ENCODE measurements around the gene DCTN2. TPM values are rescaled to one million over a fixed set of nuclear protein-coding genes. Genes with fewer than 3 reads are reported as not detected.

The DCTN2 gene
- total RNA-seq, 4 donors from 2014 or later, result 92.9 to 138 (median 130) TPM

GRCh38 chr12:57585156-57585555 is 38.2 kb upstream of the DCTN2 start:
- WGBS, 2 donors, result 72 to 78% methylated on average over 2 of the region's 2 CpGs
- H3K27ac ChIP-seq, result no peak overlapping the region
- no peaks in the 10 kb centered on the region for H3K9me3 ChIP-seq
- no peak for TF ChIP-seq CTCF (IDR thresholded peaks at IDR 0.05)
- no peak for TF ChIP-seq EP300 (IDR thresholded peaks at IDR 0.05)
- TF ChIP-seq POLR2A (IDR thresholded peaks at IDR 0.05), result no peak
- no peaks in the 10 kb centered on the region for H3K36me3 ChIP-seq
- no peak overlapping the region for H3K4me3 ChIP-seq
- no peak for DNase-seq (ENCODE audit: low spot score in 2 of 2)
- H3K27me3 ChIP-seq, result no peaks in the 10 kb centered on the region
- no peaks in the 10 kb centered on the region for H3K4me1 ChIP-seq

- no peak for DNase-seq (ENCODE audit: low spot score in 2 of 2)
- H3K4me3 ChIP-seq, result no peak overlapping the region
- H3K9me3 ChIP-seq, result no peaks in the 10 kb centered on the region
- TF ChIP-seq POLR2A (IDR thresholded peaks at IDR 0.05), result no peak
- TF ChIP-seq EP300 (IDR thresholded peaks at IDR 0.05), result no peak
- TF ChIP-seq CTCF (IDR thresholded peaks at IDR 0.05), result no peak
- H3K36me3 ChIP-seq, result no peaks in the 10 kb centered on the region
- no peaks in the 10 kb centered on the region for H3K4me1 ChIP-seq
- no peaks in the 10 kb centered on the region for H3K27me3 ChIP-seq
- H3K27ac ChIP-seq, result no peak overlapping the region
Observed at GRCh38 chr12:57584690-57585089, 37.7 kb upstream of the DCTN2 start.

GRCh38 chr12:57584050-57584449 is 37.1 kb upstream of the DCTN2 start:
- no peaks in the 10 kb centered on the region for H3K36me3 ChIP-seq
- WGBS, 2 donors, result 91 to 96% methylated on average over 2 of the region's 2 CpGs
- no peak overlapping the region for H3K4me3 ChIP-seq
- TF ChIP-seq POLR2A (IDR thresholded peaks at IDR 0.05) (no peak), CTCF (IDR thresholded peaks at IDR 0.05) (no peak), EP300 (IDR thresholded peaks at IDR 0.05) (no peak)
- H3K9me3 ChIP-seq, result no peaks in the 10 kb centered on the region
- no peaks in the 10 kb centered on the region for H3K27me3 ChIP-seq
- H3K27ac ChIP-seq, result no peak overlapping the region
- no peak for DNase-seq (ENCODE audit: low spot score in 2 of 2)
- H3K4me1 ChIP-seq, result no peaks in the 10 kb centered on the region

GRCh38 chr12:57583008-57583831 is 36.2 kb upstream of the DCTN2 start:
- no peaks in the 10 kb centered on the region for H3K36me3 ChIP-seq
- DNase-seq (ENCODE audit: low spot score in 2 of 2), result peak; percentile 30 to 90
- WGBS, 2 donors, result 44 to 48% methylated on average over 13 of the region's 13 CpGs

More at GRCh38 chr12:57583008-57583831, 36.2 kb upstream of the DCTN2 start:
- Histone ChIP-seq H3K27ac (no peak overlapping the region), H3K27me3 (no peaks in the 10 kb centered on the region), H3K4me3 (no peak overlapping the region), H3K9me3 (no peaks in the 10 kb centered on the region), H3K4me1 (no peaks in the 10 kb centered on the region)
- TF ChIP-seq CTCF (IDR thresholded peaks at IDR 0.05) (peak; percentile 89 to 96 (median 92)), POLR2A (IDR thresholded peaks at IDR 0.05) (no peak), EP300 (IDR thresholded peaks at IDR 0.05) (peak in 1 of 2 donors; percentile 16)
